IMR-90 (cell line): ENCODE measurements around the gene NSF. TPM values are rescaled to one million over a fixed set of nuclear protein-coding genes. Genes with fewer than 3 reads are reported as not detected.
A peak's percentile ranks its signal among the peaks of the same experiment; 100 is the strongest.
"Not testable (repeated sequence)": the region's sequence is repeated elsewhere in the genome, so short reads cannot be mapped to it uniquely, and the experiment has no call there.

Experiments
- ATAC-seq: fragments of 200-7000 bp; cut with Tn5 transposase; 2 replicates; pipeline ENCODE4 v1.9.1; 2020; ENCODE audit warnings: low read depth, mild to moderate bottlenecking, moderate library complexity
- BruUV-seq: library from RNA; stranded (reverse); fragments of 400-500 nt; replicated peaks from 2 replicates; lab custom pipeline; 2021; lab: Mats Ljungman, UMichigan
- CTCF ChIA-PET: fragments of 300-600 bp; formaldehyde crosslinking; extraction: SDS; loops from one replicate; lab custom pipeline; 2021; ENCODE audit warnings: antibody characterized with exemption; lab: Yijun Ruan, JAX
- POLR2A ChIA-PET: fragments of 300-600 bp; sonication (Branson Sonifier 250); formaldehyde crosslinking; loops from one replicate; lab custom pipeline; 2022; ENCODE audit warnings: antibody characterized with exemption; ENCODE audit not compliant: unreplicated experiment; lab: Charles Lee
- DNase-seq: peaks from one replicate; pipeline ENCODE4 v3.0.0; 2013
- H2AFZ ChIP-seq: replicated peaks from 2 replicates; pipeline ENCODE3; 2013; ENCODE audit warnings: low read length, mild to moderate bottlenecking; ENCODE audit not compliant: poor library complexity
- H2AK5ac ChIP-seq: 2 replicates; pipeline ENCODE4 v1.6.1; 2013; ENCODE audit warnings: low read depth, low read length, inconsistent platforms
- H2AK9ac ChIP-seq: replicated peaks from 2 replicates; pipeline ENCODE3; 2013; ENCODE audit warnings: mild to moderate bottlenecking, low read depth, low read length, moderate library complexity; ENCODE audit not compliant: poor library complexity
- H2BK120ac ChIP-seq: 2 replicates; pipeline ENCODE4 v1.6.1; 2013; ENCODE audit warnings: low read depth, low read length, inconsistent platforms
- H2BK15ac ChIP-seq: 3 replicates; pipeline ENCODE4 v1.6.1; 2013; ENCODE audit warnings: low read depth, low read length, inconsistent platforms
- H2BK20ac ChIP-seq: 2 replicates; pipeline ENCODE4 v1.6.1; 2013; ENCODE audit warnings: low read depth, mild to moderate bottlenecking, inconsistent platforms, low read length, moderate library complexity
- H2BK5ac ChIP-seq: 2 replicates; pipeline ENCODE4 v1.6.1; 2013; ENCODE audit warnings: mild to moderate bottlenecking, low read depth, low read length, inconsistent platforms; ENCODE audit not compliant: poor library complexity, severe bottlenecking
- H3K14ac ChIP-seq: replicated peaks from 2 replicates; pipeline ENCODE4 v1.6.1; 2013; ENCODE audit warnings: low read depth, low read length, inconsistent platforms
- H3K18ac ChIP-seq: 2 replicates; pipeline ENCODE4 v1.6.1; 2013; ENCODE audit warnings: low read depth, low read length, control low read depth
- H3K23ac ChIP-seq: 2 replicates; pipeline ENCODE4 v1.6.1; 2013; ENCODE audit warnings: low read depth, low read length, inconsistent platforms
- H3K27ac ChIP-seq: 2 replicates; pipeline ENCODE4 v1.5.1; 2013; ENCODE audit warnings: mild to moderate bottlenecking, control low read depth, low read length; ENCODE audit not compliant: insufficient read depth
- H3K27me3 ChIP-seq: 2 replicates; pipeline ENCODE4 v1.6.1; 2013; ENCODE audit warnings: low read length; ENCODE audit not compliant: control insufficient read depth, insufficient read depth
- H3K36me3 ChIP-seq: 2 replicates; pipeline ENCODE4 v1.6.1; 2013; ENCODE audit warnings: low read length, mixed read lengths; ENCODE audit not compliant: control insufficient read depth, insufficient read depth
- H3K4ac ChIP-seq: 2 replicates; pipeline ENCODE4 v1.6.1; 2013; ENCODE audit warnings: low read depth, low read length, inconsistent platforms
- H3K4me1 ChIP-seq: 2 replicates; pipeline ENCODE4 v1.6.1; 2013; ENCODE audit warnings: low read length, mixed read lengths; ENCODE audit not compliant: control insufficient read depth, insufficient read depth
- H3K4me2 ChIP-seq: 2 replicates; pipeline ENCODE4 v1.6.1; 2013; ENCODE audit warnings: low read depth, mild to moderate bottlenecking, control low read depth, low read length, moderate library complexity
- H3K4me3 ChIP-seq: 2 replicates; pipeline ENCODE4 v1.5.1; 2013; ENCODE audit warnings: low read depth, mild to moderate bottlenecking, control low read depth, low read length, moderate library complexity; ENCODE audit not compliant: insufficient read depth
- H3K56ac ChIP-seq: 2 replicates; pipeline ENCODE4 v1.6.1; 2013; ENCODE audit warnings: low read length, inconsistent platforms; ENCODE audit not compliant: insufficient read depth; ENCODE audit errors: extremely low read depth
- H3K79me1 ChIP-seq, 2 experiments: 2 replicates each; pipeline ENCODE4 v1.6.1; 2013; ENCODE audit warnings: low read length in 2 of 2, inconsistent platforms in 1 of 2, low read depth in 1 of 2
- H3K9ac ChIP-seq: 2 replicates; pipeline ENCODE4 v1.6.1; 2013; ENCODE audit warnings: low read depth, low read length, control low read depth
- H3K9me1 ChIP-seq: 2 replicates; pipeline ENCODE4 v1.6.1; 2013; ENCODE audit warnings: low read length, inconsistent platforms; ENCODE audit not compliant: insufficient read depth
- H3K9me3 ChIP-seq: 2 replicates; pipeline ENCODE4 v1.6.1; 2013; ENCODE audit warnings: low read length; ENCODE audit not compliant: control insufficient read depth, insufficient read depth
- H4K20me1 ChIP-seq: 2 replicates; pipeline ENCODE4 v1.6.1; 2013; ENCODE audit warnings: low read length, inconsistent platforms; ENCODE audit not compliant: insufficient read depth
- H4K5ac ChIP-seq: 2 replicates; pipeline ENCODE4 v1.6.1; 2013; ENCODE audit warnings: mild to moderate bottlenecking, low read depth, low read length, control low read depth
- H4K8ac ChIP-seq, 2 experiments: 2 replicates each; pipeline ENCODE4 v1.6.1; 2013; ENCODE audit warnings: low read depth in 2 of 2, low read length in 2 of 2, control low read depth in 1 of 2, inconsistent platforms in 1 of 2
- H4K91ac ChIP-seq: 2 replicates; pipeline ENCODE4 v1.6.1; 2013; ENCODE audit warnings: low read depth, low read length, inconsistent platforms; ENCODE audit not compliant: insufficient read depth
- WGBS, 2 experiments: methylation state at CpG; one replicate each; pipeline versions ENCODE4 v1.1.5 to v1.1.7; 2013; ENCODE audit warnings: missing lambda C conversion rate in 2 of 2; ENCODE audit not compliant: insufficient read length in 1 of 2; ENCODE audit errors: extremely low coverage in 2 of 2; 5-methylcytosine and 5-hydroxymethylcytosine counted together
- dilution Hi-C: fragments of 300-500 bp; cut with HindIII; formaldehyde crosslinking; loops from one replicate; pipeline ENCODE4 v1.14.3; 2018; ENCODE audit warnings: low sequenced_read_pairs; ENCODE audit not compliant: unreplicated experiment
- in situ Hi-C: fragments of 300-500 bp; cut with MboI; formaldehyde crosslinking; loops from 3 replicates; pipeline ENCODE4 v1.14.3; 2019; ENCODE audit warnings: low sequenced_read_pairs, inconsistent platforms, mixed read lengths
- intact Hi-C: fragments of 100-400 bp; cut with micrococcal nuclease; formaldehyde crosslinking; loops from 2 replicates; pipeline ENCODE4 v1.10.0; 2022
- polyA plus RNA-seq, 3 experiments: library from polyadenylated mRNA; depleted of rRNA; stranded (reverse); fragments of >200 nt; gene quantifications; 2 replicates each; pipeline ENCODE4 v1.2.3, GENCODE V29; 2012; ENCODE audit warnings: low replicate concordance in 1 of 3
- total RNA-seq: library from RNA; depleted of rRNA; stranded (reverse); fragments of >200 nt; gene quantifications from 2 replicates; pipeline ENCODE4 v1.2.3, GENCODE V29; 2012

Gene NSF
- total and polyA plus RNA-seq, 2 of the 4 experiments (the other 2 are of a cell fraction), result 38.9 to 110 TPM

DNA sequence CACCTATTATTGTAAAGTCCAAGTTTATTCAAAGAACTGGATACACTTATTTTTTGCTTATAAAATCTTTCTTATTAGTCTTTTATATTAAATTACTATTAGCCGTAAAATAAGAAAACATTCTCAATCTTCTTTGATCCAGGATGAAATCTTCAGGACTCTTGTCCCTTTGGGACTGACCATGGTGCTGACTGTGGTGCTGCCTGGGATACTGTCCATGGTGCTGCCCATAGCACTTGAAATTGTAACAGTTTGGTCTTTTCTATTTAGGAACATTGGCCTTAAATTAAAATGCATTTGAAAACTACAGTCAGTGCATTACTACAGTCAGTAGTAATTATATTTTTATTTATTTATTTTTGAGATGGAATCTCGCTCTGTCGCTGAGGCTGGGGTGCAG, 41.7 kb downstream of the NSF start:
- BruUV-seq, H2BK15ac ChIP-seq, POLR2A ChIA-PET, intact Hi-C loops, H3K4me3 ChIP-seq, H4K20me1 ChIP-seq, H2BK20ac ChIP-seq, H2BK120ac ChIP-seq, H3K4me1 ChIP-seq, H3K36me3 ChIP-seq, H4K8ac ChIP-seq, dilution Hi-C loops, H2AK9ac ChIP-seq, in situ Hi-C loops, H2BK5ac ChIP-seq, H3K14ac ChIP-seq, CTCF ChIA-PET, H2AFZ ChIP-seq, H3K56ac ChIP-seq, H3K27me3 ChIP-seq, H3K4me2 ChIP-seq, H3K23ac ChIP-seq, H4K91ac ChIP-seq, H3K18ac ChIP-seq, H3K27ac ChIP-seq, H4K5ac ChIP-seq, DNase-seq, H3K4ac ChIP-seq, H3K9ac ChIP-seq, H3K79me1 ChIP-seq, H2AK5ac ChIP-seq, H3K9me1 ChIP-seq, H3K9me3 ChIP-seq: not testable (repeated sequence)
- WGBS, 2 experiments, result no CpG with 5 or more reads among the region's 3 CpGs
- peak; percentile 46; the same call in 1 of the 2 replicates for ATAC-seq

DNA sequence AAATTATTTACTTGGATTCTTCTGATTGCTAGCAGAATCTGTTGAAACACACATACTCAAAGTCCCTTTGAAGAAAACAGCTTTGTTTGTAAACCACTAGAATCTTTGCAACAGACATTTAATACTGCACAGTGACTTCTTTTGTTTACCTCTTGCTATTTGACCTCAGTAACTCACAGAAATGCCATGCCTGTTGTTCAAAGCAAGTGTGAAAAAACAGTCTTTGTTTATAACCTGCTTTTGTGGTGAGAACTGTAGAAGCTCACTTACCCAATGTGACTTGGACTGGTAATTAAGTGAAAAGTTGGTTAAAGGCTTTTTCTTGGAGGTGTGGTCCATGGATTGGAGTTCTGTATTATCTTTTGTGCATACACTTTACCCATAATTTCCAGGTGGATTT, 44.4 kb downstream of the NSF start:
- H3K23ac ChIP-seq, H3K79me1 ChIP-seq, H3K4ac ChIP-seq, H4K91ac ChIP-seq, H2AK9ac ChIP-seq, H3K56ac ChIP-seq, H3K27ac ChIP-seq, H3K9ac ChIP-seq, H2AFZ ChIP-seq, ATAC-seq, intact Hi-C loops, H2BK120ac ChIP-seq, H3K9me1 ChIP-seq, H2BK15ac ChIP-seq, H2BK5ac ChIP-seq, H2BK20ac ChIP-seq, CTCF ChIA-PET, H4K5ac ChIP-seq, H3K27me3 ChIP-seq, POLR2A ChIA-PET, H3K36me3 ChIP-seq, H4K20me1 ChIP-seq, H3K4me3 ChIP-seq, dilution Hi-C loops, BruUV-seq, DNase-seq, H2AK5ac ChIP-seq, H3K18ac ChIP-seq, in situ Hi-C loops, H3K4me2 ChIP-seq, H3K9me3 ChIP-seq, H3K14ac ChIP-seq, H3K4me1 ChIP-seq, H4K8ac ChIP-seq: not testable (repeated sequence)
